Epithelial cell of alveolus of lung (primary cell): ENCODE results near the gene C8B. TPM values are rescaled to one million over a fixed set of nuclear protein-coding genes. Genes with fewer than 3 reads are reported as not detected.

ENCODE experiments used
- total RNA-seq: library from RNA; depleted of rRNA; stranded (reverse); fragments of >200 nt; gene quantifications from 2 replicates; pipeline ENCODE4 v1.2.1, GENCODE V29; 2015

C8B gene
- total RNA-seq: not detected in 2 replicates

GRCh38 chr1:56965916-56966697, at the start of gene C8B:
C8B (minus strand) TSS chr1:56966015; CDS start chr1:56965948, 67 bp downstream.

Other genes with a start within 250 kb of the C8B start
- gene FYB2, start 146.6 kb downstream of the C8B start, total RNA-seq: not detected in 2 replicates
- gene C8A, start 111.2 kb downstream of the C8B start, total RNA-seq: not detected in 2 replicates